ENCODE results near the gene HOATZ.

DNA sequence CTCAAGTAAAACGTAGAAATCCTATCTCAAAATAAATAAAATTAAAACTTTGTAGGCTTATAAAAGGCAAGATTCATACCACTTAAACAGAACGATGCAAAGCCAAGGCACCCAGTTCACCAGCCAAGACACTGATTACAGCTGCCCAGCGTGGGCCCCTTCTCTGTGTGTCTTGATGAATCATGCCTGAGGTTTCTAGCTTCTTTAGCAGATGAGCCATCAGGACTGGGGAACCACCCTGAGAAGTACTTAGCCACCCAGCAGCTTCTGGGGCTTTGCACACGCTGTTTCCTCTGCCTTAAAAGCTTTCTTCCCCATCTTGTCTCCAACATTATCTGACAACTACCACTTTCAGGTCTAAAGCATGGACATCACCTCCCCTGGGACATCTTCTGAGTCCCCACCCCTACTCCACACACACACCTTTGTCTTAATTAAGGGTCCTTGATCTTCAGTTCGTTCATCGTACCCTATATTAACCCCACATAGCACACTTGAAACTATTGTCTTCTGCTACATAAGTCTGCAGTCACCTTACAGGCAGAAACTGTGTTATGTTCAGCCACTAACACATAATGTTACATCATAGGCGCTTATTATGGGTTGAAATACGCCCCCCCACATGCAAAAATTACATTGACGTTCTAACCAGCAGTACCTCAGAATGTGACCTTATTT is 17.2 kb downstream of the HOATZ start:
- TF ChIP-seq, protein P1, sequence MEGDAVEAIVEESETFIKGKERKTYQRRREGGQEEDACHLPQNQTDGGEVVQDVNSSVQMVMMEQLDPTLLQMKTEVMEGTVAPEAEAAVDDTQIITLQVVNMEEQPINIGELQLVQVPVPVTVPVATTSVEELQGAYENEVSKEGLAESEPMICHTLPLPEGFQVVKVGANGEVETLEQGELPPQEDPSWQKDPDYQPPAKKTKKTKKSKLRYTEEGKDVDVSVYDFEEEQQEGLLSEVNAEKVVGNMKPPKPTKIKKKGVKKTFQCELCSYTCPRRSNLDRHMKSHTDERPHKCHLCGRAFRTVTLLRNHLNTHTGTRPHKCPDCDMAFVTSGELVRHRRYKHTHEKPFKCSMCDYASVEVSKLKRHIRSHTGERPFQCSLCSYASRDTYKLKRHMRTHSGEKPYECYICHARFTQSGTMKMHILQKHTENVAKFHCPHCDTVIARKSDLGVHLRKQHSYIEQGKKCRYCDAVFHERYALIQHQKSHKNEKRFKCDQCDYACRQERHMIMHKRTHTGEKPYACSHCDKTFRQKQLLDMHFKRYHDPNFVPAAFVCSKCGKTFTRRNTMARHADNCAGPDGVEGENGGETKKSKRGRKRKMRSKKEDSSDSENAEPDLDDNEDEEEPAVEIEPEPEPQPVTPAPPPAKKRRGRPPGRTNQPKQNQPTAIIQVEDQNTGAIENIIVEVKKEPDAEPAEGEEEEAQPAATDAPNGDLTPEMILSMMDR (conservative IDR thresholded peaks at IDR 0.05; ENCODE audit: low read length), result no peak
- TF ChIP-seq EZH2phosphoT487 (IDR thresholded peaks at IDR 0.05; ENCODE audit: borderline replicate concordance), result no peak

Measured in Loucy (cell line).